ENCODE results near the gene CIB4.

GRCh38 chr2:26630669-26631360 is 10.4 kb downstream of the CIB4 start:
- TF ChIP-seq POLR2A (IDR thresholded peaks at IDR 0.05; ENCODE audit: low read length), result no peak
- TF ChIP-seq GATA1 (IDR thresholded peaks at IDR 0.05; ENCODE audit: low read depth, low read length), result no peak
